ENCODE data around the gene SLC8A1.

DNA sequence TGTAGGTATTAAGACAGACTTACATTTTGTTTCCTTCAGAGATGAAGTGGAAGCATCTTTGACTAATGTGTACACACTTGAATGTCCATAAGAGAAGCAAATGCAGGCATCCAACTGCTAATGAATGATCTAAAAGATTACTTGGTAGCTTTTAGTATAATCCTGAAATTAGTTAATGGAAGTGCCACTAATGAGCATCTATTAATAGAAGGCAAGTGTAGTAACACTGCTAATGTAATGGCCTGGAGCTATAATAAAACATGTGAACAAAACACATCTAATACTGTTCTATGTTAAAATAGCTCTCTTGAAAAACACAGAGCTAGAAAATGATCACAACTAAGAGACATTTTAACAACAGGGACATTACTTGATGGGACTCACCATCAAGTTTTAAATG lies 225.3 kb downstream of the SLC8A1 start:
- TF ChIP-seq, protein P1, sequence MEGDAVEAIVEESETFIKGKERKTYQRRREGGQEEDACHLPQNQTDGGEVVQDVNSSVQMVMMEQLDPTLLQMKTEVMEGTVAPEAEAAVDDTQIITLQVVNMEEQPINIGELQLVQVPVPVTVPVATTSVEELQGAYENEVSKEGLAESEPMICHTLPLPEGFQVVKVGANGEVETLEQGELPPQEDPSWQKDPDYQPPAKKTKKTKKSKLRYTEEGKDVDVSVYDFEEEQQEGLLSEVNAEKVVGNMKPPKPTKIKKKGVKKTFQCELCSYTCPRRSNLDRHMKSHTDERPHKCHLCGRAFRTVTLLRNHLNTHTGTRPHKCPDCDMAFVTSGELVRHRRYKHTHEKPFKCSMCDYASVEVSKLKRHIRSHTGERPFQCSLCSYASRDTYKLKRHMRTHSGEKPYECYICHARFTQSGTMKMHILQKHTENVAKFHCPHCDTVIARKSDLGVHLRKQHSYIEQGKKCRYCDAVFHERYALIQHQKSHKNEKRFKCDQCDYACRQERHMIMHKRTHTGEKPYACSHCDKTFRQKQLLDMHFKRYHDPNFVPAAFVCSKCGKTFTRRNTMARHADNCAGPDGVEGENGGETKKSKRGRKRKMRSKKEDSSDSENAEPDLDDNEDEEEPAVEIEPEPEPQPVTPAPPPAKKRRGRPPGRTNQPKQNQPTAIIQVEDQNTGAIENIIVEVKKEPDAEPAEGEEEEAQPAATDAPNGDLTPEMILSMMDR (IDR thresholded peaks at IDR 0.05), result no peak
- TF ChIP-seq POLR2A (IDR thresholded peaks at IDR 0.05), result no peak

Data from Peyer's patch (tissue), 4 donors.